Brain pericyte (primary cell): ENCODE data around the gene EXOSC10.
"Not testable (repeated sequence)": the region's sequence is repeated elsewhere in the genome, so short reads cannot be mapped to it uniquely, and the experiment has no call there.

Experiments
- DNase-seq: peaks from one replicate; pipeline ENCODE4 v3.0.0-alpha.2; 2012; ENCODE audit warnings: low read depth, low spot score

Gene EXOSC10

DNA sequence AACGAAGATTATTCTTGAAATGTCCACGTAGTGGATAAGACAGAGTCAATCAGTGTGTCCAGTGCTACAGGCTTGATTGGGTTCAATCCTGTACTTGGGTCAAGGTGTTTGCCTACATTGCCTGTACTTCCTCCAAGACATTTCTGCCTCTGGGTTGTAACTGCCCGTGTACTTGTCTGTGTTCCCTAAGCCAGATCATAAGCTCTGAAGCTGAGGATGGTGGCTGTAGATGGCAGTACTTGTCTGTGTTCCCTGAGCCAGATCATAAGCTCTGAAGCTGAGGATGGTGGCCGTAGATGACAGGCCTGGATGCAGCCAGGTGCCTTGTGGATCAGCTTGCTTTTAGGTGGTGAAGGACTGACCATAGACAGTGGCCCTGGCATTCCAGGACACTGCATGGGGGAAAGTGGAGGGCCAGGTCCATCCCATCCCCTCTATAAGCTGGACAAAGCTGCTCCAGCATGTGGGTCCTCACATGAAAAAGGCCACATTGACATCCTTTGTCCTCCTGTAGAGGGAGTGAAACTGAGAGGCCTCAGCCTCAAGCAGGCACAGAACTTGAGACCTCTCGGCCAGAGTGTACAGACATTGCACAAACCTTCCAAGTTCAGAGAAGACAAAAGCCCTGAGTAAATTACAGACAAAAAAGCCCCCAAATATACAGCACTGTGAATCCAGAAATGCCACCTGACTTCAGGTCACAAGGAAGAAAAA lies 37.9 kb downstream of the EXOSC10 start:
- DNase-seq = no peak

DNA sequence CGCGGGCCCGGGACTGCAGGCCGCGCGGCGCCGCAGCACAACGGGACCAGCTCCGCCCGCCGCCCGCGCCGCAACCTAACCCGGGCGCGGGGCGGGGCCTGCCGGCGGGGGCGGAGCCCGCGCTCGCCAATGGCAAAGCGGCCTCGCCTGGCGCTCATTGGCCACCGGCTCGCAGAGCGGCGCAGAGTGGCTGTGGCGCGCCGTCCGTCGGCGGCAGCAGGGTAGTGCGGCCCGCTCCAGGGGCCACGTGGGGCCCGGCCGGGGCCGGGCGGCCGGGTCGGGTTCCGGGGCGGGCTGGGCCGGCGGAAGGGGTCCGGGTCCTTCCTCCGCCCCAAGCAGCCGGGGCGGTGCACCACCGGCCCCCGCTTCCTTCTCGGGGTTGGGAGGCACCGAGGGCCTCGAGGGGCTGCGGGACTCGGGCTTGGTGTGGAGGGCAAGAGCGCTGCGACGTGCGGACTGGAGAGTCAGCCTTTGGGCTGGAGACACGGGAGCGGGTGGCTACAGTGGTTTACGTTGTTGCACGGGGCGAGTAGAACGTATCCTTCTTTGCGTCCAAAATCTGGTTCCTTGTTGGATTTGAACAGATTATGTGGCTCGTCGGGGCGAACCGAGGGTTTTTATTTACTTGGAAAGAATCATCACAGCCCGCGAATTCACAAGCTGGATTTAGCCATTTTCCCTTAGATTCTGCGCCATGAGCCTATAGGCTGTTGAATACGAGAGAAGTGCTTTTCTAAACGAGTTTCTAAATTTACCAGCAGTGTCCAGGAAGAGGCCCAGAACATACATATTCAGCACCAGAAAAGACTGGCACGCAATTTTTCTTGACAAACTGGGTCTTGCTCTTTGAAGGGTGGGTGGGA lies 39.5 kb downstream of the EXOSC10 start, which contains the start of gene SRM:
SRM (minus strand) TSS at position 51 of the 863 bp plus-strand sequence. CDS start 75 bp downstream, outside the sequence.
- peak; percentile 52 for DNase-seq

DNA sequence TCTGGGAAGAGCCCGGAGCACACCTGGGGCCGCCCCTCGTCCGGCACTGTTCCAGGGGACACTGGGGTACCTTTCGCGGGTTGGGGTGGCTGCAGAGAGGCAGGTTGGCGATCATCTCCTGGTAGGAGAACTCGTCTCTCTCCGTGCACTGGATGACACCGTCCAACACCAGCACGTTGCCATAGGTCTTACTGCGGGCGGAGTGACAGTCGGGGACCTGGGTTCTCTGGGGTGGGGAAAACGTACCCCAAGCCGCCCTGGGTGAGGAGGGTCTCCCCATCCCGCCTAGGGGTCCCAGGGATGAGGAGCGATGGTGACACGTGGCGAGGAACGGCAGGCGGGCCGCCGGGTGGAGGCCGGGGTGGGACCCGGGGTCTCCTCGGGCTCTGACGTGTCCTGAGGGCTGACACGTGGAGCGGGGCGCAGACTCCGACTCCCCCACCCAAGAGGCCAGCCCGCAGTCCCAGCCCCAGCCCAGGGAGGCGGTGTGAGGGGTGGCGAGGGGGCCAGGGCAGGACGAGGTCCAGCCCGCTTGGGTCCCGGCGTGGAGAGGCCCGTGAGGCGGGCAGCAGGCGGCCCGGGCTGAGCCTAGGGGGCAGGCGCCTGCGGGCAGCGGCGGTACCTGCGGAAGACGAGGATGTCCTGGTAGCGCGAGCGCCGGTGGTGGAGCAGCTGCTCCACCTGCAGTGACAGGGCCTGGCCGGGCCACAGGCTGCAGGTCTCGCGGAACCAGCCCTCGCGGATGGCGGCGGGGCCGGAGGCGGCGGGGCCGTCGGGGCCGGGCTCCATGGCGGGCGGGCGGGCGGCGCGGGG lies 40.3 kb downstream of the EXOSC10 start:
- no peak for DNase-seq

DNA sequence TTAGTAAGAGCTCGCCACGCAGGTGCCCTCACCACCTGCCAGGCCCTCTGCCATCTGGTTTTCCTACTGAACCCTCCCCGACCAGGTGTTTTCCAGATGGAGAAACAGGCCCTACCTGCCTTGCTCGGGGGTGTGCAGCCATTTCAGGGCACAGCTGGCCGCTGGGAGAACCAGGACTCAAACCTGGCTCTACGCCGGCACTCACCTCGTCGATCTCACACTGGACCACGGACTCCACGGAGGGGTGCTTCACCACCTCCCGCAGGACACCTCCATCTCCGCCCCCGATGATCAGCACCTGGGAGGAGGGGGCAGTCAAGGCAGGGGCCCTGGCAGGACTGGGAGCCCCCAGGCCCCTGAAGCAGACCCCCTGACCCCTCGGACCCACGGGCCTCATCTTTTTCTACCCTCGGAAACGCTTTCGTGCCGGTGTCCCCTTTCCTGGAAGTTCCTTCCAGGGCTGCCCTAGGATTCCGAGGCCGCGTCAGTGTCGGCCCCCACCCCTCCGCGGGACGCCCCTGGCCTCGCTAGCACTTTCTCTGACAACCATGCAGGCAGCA lies 41.0 kb downstream of the EXOSC10 start:
- DNase-seq = no peak

DNA sequence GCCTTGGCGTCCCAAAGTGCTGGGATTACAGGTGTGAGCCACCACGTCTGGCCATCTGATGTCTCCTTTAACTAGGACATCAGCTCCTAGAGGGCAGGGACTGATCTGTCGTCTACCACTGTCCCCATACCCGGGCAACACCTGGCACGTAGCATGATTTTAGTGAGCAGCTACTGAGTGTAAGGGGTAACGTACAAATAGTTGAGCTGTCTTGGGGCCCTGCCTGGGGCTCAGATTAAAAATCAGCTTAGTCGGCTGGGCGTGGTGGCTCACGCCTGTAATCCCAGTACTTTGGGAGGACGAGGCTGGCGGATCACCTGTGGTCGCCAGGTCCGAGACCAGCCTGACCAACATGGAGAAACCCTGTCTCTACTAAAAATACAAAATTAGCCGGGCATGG lies 41.6 kb downstream of the EXOSC10 start:
- no peak for DNase-seq

DNA sequence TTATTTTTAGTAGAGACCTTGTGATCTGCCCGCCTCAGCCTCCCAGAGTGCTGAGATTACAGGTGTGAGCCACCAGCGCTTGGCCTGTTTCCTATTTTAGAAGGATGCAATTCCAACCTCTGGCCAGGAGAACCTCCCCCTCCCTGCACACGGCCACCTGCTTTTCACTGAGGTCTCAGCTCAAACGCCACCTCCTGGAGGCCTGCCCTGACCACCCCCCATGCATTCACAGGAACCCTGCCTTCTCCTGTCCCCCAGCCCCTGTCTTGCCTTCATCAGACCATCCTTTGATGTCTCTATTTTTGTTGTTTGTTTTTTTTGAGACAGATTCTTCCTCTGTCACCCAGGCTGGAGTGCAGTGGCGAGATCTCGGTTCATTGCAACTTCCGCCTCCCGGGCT lies 42.2 kb downstream of the EXOSC10 start:
- DNase-seq = no peak

DNA sequence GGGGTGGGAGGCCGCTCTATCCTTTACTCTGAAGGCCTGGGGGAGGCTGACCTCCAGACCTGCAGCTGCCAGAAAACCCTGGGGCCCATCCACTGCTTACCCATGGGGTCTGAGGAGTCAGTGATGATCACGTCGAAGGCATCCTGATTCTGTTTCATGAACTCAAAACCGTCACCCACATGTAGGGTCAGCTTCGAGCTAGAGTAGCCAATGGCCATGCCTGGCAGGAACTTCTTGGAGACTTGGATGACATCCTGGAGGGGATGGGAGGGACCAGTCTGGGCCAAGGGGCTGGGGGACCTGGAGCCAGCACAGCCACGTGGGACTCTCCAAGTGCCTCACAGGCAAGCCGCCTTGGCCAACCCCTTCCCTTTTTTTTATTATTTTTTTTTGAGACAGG lies 43.2 kb downstream of the EXOSC10 start:
- DNase-seq = no peak

DNA sequence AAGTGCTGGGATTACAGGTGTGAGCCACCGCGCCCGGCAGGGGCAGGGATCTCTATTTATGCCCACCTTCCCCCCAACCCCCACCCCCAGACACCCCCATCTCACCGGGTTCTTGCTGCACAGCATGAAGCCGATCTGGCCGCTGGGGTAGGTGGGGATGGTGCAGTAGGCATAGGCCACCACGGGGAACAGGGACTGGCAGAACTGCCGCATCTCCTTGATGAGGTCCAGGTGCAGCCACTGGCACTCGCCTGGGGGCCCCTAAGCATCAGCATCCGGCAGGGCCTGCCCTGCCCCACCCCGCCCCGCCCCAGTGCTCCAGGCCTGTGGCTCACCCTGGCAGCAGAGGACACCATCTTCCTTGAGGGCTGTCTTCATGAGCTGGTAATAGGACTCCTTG lies 44.0 kb downstream of the EXOSC10 start:
- no peak for DNase-seq

DNA sequence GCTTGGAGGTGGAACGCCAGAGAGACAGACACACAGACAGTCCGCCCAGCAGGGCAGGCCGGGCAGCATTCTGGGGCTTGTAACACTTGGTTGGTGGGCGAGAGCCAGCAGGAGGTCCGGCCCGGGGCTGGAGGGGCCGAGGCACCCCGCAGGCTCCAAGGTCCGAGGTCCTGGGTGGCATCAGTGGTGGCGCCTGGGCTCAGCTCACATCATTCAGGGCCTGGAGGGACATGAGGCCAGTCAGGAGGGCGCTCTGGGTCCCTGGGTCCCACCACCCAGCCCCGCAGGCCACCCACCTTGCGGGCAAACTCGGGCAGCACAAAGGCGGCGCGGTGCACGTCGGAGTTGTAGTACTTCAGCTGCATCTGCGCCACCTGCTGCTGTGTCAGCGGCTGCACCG lies 45.0 kb downstream of the EXOSC10 start:
- no peak for DNase-seq

DNA sequence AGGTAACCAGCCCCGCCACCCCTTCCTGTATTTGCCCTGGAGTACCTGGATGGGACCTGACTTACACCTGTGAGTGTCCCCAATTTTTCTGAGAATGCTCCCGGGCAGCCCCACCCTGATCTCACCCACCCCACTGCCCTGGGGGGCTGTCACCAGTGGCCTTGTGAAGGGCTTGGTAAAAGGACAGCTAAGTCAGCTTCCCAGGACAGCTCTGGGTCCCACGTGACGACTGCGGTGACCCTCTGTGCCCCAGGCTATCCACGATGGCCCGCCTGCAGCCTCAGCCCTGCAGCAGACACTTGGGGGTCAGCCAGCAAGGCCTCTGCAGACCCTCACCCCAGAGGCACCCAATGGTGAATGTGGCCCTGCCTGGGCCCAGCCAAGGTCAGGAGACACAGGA lies 45.5 kb downstream of the EXOSC10 start:
- no peak for DNase-seq

DNA sequence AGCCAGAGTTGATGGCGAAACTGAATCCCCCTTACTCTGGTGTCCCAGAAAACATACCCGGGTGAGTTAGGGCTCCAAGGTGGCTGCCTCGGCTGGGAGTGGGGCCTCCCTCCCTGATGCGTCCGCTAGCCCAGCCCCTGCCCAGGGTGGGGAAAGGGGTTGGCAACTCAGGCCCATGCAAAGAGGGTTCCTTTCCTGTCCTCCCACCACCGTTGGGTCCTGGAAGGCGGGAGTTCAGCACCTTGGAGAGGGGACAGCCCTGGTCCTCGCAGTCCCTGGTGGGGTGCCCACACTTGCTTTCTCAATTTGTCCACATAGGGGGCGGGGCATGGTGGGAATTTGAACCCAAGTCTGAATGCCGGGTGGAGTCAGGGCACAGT lies 45.9 kb downstream of the EXOSC10 start:
- DNase-seq = no peak

DNA sequence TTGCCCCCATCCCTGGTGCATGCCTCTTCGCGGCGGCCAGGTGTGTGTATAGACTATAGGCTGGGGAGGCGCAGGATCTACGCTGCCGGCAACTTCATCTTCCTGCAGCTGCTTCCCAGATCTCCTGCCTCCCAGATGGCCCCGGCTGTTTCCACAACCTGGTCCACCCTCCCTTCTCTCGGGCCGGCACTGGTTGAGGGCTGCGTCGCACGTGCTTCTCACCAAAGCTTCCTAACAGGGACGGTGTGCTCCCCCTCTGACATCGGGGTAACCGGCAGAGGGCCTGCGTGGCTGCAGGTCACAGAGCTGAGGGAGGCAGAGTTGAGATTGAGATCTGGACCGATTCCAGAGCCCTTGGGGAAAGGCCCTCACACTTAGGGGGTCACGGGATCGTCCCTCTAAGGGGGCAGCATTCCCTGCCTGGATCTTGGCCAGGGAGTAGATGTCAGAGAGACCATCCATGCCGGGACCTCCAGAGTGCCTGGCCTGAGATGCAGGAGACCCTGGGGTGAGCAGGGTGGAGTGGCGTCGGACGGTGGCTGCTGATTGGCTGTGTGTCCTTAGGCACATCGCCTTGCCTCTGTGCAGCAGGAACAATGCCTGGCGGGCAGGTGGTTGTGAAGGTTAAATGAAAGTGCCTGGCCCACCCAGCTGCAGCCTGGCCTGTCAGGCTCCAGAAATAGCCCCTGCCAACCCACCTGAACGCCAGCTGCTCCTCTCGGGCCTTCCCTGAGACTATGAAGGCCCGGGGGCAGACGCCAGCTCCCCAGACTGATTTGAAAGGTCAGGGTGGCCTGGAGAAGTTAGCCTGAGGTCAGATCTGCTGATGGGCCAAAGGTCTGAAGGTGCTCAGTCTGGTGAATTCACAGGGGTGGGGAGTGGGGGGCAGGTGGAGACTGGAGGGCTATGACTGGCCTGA lies 46.6 kb downstream of the EXOSC10 start:
- no peak for DNase-seq

DNA sequence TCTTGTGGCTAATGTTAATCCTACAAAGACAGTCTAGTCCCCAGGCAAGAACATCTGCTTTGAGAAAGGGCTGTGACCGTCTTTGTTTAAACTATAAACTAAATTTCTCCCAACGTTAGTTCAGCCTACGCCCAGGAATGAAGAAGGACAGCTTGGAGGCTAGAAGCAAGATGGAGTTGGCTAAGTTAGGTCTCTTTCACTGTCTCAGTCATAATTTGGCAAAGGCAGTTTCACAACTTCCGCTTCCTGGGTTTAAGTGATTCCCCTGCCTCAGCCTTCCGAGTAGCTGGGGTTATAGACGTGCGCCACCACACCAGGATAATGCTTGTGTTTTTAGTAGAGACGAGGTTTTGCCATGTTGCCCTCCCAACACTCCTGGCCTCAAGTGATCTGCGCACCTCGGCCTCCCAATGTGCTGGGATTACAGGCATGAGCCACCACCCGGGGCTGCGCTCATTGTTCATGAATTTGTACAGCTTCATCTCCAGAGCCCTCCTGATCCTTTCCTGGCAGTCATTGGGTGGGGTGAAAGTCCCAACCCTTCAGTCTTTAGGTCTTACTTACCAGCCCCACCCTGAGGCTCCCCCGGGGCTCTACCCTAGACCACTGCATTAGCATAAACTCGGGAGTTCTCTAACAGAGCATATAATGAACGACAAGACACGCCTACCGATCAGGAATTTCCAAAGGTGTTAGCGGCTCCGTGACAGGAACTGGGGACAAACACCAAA lies 47.7 kb downstream of the EXOSC10 start:
- DNase-seq = no peak

DNA sequence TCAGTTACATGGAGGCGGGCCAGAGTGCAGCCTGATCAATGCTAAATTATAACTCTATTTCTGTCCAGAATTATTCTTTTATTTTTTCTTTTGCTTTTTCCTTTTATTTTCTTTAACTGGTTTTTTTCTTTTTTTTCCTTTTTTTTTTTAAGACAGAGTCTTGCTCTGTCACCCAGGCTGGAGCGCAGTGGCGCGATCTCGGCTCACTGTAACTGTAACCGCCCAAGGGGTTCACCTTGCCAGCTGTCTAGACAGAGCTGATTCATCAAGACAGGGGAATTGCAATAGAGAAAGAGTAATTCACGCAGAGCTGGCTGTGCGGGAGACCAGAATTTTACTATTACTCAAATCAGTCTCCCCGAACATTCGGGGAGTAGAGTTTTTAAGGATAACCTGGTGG lies 48.5 kb downstream of the EXOSC10 start:
- DNase-seq = not testable (repeated sequence)

DNA sequence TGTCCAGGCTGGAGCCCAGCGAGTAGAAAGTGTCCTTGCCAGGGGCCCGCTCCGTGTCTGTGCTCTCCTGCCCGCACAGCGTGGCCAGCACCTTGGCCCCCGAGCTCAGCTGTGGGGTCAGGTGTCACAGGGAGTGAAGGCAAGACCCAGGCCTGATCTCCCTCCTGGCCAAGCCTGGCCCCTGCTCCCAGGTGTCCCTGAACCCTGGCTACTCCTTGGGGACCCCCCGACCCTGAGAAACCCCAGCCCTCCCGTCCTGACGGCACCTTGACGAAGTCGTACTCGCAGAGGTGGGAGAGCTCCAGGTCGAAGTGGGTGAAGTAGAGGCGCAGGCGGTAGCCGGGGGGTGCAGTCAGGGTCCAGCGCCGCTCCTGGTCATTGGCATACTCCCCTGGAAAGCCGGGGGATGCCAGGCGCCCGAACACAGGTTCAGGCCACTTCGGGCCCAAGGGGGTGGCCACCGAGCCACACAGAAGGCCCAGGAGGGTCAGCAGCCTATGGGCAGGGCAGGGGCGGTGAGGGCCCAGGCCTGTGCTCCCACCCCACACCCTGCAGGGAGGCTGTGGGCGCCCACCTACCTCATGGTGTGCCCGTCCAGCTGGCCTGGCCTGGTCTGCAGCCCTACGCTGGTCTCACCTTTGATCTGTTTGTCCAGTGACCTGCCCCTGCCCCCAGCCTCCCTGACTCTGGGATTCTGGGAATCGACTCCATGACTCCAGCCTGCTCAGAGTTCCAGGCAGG lies 52.9 kb downstream of the EXOSC10 start, which contains the start of gene MASP2:
MASP2 (minus strand) TSS at position 615 of the 741 bp plus-strand sequence; CDS start at position 583, 32 bp downstream.
- no peak for DNase-seq

DNA sequence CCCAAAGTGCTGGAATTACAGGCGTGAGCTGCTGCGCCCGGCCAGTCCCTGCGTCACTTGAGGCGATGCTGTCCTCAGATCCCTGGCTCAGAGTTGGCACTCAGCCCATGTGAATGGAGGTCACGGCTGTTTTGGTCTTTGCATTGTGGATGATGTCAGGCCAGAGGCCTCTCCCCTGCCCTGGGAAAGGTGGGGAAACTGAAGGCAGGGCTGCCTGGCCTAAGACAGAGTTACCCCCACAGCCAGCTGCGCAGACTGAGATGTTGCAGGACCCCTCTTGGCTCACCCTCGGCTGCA lies 53.5 kb downstream of the EXOSC10 start:
- DNase-seq = no peak

DNA sequence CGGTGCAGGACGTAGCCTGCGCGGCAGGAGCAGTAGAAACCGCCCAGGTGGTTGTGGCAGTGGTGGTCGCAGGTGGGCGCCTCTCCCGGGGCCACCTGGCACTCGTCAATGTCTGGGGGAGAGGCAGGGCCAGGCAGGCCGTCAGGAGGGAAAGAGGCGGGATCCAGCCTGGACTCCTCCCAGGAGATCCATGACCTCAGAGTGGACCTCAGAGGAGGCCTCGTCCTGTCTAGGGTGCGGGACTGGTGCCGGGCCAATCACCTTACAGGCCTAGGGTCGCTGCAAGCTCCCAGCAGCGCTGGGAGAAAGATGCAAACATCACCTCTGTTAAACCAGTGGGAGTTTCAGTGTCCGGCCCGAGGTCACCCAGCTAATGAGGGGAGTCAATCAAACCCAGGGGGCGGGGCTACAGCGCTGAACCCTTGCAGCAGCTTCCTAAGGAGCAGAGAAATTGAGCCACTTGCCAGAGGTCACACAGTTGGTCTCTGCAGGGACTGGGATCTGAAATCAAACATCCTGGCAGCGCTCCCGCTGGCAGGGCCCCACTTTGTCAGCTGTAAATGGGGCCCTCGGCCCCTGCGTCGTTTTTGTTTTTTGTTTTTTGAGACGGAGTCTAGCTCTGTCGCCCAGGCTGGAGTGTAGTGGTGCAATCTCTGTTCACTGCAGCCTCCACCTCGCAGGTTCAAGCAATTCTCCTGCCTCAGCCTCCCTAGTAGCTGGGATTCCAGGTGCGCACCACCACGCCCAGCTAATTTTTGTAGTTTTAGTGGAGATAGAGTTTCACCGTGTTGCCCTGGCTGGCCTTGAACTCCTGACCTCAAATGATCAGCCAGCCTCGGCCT lies 54.0 kb downstream of the EXOSC10 start:
- no peak for DNase-seq

DNA sequence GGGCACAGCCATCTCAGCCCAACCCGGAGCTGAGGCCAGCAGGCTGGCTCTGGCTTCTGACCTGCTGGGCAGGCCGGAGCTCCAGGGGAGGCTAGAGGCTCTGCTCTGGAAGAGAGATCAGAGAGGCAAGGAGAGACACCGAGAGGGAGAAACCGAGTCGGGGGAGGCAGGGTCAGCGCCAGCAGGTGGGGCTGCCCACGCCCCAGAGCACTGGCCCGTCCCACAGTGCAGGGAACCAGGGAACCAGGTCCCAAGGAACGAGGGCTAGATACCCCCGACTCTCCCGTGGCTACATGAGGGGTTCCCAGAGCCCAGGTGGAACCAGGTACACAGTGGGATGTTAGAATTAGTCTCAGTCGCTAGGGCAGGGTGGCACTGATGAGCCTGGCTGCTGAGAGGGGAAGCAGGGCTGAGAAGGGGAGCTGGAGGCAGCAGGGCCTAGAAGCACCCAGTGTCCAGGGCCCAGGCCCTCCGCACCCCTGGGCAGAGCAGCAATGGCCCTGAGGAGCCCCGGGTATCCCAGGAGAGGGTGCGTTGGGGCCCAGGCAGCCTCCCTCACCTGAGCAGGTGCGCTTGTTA lies 54.7 kb downstream of the EXOSC10 start:
- DNase-seq = no peak
